Measurements from ENCODE around the gene ARHGAP6.

ARHGAP6 gene

DNA sequence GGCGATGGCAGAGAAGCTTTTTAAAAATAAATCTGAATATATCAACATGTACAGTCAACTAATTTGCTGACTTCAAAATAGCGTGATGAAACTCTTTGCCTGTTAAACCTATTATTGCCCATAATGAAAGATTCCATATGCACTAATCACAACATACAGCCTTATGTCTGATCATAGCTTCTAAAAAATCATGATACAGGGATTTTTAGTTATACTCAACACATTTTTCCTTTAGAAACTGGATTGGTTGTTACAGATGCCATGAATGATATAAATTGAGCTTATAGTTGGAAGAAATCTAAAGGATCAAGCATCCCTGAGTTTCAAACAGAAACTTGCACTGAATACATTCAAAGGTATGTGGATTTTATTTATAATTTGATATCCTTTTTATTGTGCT lies 372.6 kb downstream of the ARHGAP6 start, which contains the start of gene AMELX:
Gene AMELX, plus strand, starts transcription at position 301 of the 400 bp plus-strand sequence. CDS start 1,376 bp downstream, outside the sequence.
- TF ChIP-seq ZFP30 (CRISPR knock-in tag; IDR thresholded peaks at IDR 0.05) (no peak), PPARA (CRISPR knock-in tag; IDR thresholded peaks at IDR 0.05; ENCODE audit: borderline replicate concordance) (no peak), OSR1 (CRISPR knock-in tag; IDR thresholded peaks at IDR 0.05) (no peak), TOX (CRISPR knock-in tag; IDR thresholded peaks at IDR 0.05; ENCODE audit: borderline replicate concordance) (no peak), ZNF70 (CRISPR knock-in tag; IDR thresholded peaks at IDR 0.05) (no peak)
- ATAC-seq: no peak

DNA sequence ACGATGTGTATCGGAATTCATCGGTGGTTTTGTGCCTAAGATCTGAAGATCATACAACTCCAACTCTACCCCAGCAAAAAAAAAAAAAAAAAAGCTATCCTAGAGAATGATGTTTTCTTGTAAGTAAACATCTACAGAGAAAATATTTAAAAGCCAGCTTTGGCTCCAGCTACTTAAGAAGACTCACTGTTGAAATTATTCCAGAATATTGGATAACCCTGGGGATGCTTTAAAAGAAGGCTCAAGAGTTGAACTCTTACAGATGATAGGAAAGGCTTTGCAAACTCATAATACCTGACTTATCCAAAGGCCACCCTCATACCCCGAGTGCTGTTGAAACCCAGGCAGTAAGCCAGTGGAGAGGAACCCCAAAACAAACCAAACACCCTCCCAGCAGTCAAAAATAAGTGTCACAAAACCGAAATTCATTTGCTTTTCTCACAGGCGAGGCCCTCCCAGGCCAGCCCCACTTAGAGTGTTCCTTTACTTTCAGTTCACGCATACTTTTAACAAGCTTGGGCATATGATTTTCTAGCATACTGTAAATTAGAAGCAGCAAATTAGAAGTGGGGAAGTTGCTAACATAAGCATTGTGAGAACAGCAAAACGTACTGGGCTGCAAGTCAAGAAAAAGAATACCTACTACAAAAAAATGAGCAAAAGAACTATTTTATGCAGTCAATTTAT lies 375.2 kb downstream of the ARHGAP6 start:
- no peak for ATAC-seq
- TF ChIP-seq, protein P1, sequence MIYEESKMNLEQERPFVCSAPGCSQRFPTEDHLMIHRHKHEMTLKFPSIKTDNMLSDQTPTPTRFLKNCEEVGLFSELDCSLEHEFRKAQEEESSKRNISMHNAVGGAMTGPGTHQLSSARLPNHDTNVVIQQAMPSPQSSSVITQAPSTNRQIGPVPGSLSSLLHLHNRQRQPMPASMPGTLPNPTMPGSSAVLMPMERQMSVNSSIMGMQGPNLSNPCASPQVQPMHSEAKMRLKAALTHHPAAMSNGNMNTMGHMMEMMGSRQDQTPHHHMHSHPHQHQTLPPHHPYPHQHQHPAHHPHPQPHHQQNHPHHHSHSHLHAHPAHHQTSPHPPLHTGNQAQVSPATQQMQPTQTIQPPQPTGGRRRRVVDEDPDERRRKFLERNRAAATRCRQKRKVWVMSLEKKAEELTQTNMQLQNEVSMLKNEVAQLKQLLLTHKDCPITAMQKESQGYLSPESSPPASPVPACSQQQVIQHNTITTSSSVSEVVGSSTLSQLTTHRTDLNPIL (CRISPR knock-in tag; IDR thresholded peaks at IDR 0.05; ENCODE audit: low read depth): no peak
- TF ChIP-seq SNAI2 (CRISPR knock-in tag; IDR thresholded peaks at IDR 0.05): no peak
- TF ChIP-seq ZFP3 (CRISPR knock-in tag; IDR thresholded peaks at IDR 0.05): no peak
- no peak for TF ChIP-seq ISL1 (CRISPR knock-in tag; IDR thresholded peaks at IDR 0.05)
- no peak for TF ChIP-seq ZNF70 (CRISPR knock-in tag; IDR thresholded peaks at IDR 0.05)
- TF ChIP-seq, protein P2, sequence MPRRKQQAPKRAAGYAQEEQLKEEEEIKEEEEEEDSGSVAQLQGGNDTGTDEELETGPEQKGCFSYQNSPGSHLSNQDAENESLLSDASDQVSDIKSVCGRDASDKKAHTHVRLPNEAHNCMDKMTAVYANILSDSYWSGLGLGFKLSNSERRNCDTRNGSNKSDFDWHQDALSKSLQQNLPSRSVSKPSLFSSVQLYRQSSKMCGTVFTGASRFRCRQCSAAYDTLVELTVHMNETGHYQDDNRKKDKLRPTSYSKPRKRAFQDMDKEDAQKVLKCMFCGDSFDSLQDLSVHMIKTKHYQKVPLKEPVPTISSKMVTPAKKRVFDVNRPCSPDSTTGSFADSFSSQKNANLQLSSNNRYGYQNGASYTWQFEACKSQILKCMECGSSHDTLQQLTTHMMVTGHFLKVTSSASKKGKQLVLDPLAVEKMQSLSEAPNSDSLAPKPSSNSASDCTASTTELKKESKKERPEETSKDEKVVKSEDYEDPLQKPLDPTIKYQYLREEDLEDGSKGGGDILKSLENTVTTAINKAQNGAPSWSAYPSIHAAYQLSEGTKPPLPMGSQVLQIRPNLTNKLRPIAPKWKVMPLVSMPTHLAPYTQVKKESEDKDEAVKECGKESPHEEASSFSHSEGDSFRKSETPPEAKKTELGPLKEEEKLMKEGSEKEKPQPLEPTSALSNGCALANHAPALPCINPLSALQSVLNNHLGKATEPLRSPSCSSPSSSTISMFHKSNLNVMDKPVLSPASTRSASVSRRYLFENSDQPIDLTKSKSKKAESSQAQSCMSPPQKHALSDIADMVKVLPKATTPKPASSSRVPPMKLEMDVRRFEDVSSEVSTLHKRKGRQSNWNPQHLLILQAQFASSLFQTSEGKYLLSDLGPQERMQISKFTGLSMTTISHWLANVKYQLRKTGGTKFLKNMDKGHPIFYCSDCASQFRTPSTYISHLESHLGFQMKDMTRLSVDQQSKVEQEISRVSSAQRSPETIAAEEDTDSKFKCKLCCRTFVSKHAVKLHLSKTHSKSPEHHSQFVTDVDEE (CRISPR knock-in tag; IDR thresholded peaks at IDR 0.05): no peak
- no peak for TF ChIP-seq OSR1 (CRISPR knock-in tag; IDR thresholded peaks at IDR 0.05)
- TF ChIP-seq, protein P3, sequence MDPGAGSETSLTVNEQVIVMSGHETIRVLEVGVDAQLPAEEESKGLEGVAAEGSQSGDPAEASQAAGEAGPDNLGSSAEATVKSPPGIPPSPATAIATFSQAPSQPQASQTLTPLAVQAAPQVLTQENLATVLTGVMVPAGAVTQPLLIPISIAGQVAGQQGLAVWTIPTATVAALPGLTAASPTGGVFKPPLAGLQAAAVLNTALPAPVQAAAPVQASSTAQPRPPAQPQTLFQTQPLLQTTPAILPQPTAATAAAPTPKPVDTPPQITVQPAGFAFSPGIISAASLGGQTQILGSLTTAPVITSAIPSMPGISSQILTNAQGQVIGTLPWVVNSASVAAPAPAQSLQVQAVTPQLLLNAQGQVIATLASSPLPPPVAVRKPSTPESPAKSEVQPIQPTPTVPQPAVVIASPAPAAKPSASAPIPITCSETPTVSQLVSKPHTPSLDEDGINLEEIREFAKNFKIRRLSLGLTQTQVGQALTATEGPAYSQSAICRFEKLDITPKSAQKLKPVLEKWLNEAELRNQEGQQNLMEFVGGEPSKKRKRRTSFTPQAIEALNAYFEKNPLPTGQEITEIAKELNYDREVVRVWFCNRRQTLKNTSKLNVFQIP (CRISPR knock-in tag; IDR thresholded peaks at IDR 0.05; ENCODE audit: borderline replicate concordance, low read depth): no peak
- TF ChIP-seq CSDC2 (CRISPR knock-in tag; IDR thresholded peaks at IDR 0.05): no peak
- no peak for TF ChIP-seq ESRRG (CRISPR knock-in tag; IDR thresholded peaks at IDR 0.05)
- TF ChIP-seq, protein P4, sequence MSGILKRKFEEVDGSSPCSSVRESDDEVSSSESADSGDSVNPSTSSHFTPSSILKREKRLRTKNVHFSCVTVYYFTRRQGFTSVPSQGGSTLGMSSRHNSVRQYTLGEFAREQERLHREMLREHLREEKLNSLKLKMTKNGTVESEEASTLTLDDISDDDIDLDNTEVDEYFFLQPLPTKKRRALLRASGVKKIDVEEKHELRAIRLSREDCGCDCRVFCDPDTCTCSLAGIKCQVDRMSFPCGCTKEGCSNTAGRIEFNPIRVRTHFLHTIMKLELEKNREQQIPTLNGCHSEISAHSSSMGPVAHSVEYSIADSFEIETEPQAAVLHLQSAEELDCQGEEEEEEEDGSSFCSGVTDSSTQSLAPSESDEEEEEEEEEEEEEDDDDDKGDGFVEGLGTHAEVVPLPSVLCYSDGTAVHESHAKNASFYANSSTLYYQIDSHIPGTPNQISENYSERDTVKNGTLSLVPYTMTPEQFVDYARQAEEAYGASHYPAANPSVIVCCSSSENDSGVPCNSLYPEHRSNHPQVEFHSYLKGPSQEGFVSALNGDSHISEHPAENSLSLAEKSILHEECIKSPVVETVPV (CRISPR knock-in tag; IDR thresholded peaks at IDR 0.05): no peak
- no peak for TF ChIP-seq TOX (CRISPR knock-in tag; IDR thresholded peaks at IDR 0.05; ENCODE audit: borderline replicate concordance)
- TF ChIP-seq ZNF8 (CRISPR knock-in tag; IDR thresholded peaks at IDR 0.05): no peak

DNA sequence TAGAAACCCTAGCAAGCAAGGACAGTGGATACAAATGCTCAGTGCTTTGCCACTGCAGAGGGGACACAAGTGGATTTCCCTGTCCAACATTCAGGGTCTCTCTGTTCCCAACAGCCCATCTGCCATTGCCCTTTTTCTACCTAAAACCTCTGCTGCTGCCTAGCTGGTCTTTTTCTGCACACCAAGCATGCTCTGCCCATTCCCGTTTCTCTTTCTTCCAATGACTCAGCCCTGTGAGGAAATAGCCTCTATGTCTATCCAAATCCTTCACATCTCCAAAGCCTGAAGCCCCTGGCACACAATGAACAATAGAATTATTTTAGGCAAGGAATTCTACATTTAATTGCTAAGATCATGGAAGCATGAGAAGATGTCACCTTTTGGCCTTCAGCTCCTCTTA lies 378.2 kb downstream of the ARHGAP6 start:
- ATAC-seq: no peak
- no peak for TF ChIP-seq ESRRG (CRISPR knock-in tag; IDR thresholded peaks at IDR 0.05)
- no peak for TF ChIP-seq CSDC2 (CRISPR knock-in tag; IDR thresholded peaks at IDR 0.05)
- TF ChIP-seq BACH2 (CRISPR knock-in tag; IDR thresholded peaks at IDR 0.05; ENCODE audit: borderline replicate concordance): no peak
- no peak for TF ChIP-seq TCF4 (CRISPR knock-in tag; IDR thresholded peaks at IDR 0.05; ENCODE audit: borderline replicate concordance)
- no peak for TF ChIP-seq ISL1 (CRISPR knock-in tag; IDR thresholded peaks at IDR 0.05)
- TF ChIP-seq SNAI2 (CRISPR knock-in tag; IDR thresholded peaks at IDR 0.05): no peak
- no peak for TF ChIP-seq GLIS3 (CRISPR knock-in tag; IDR thresholded peaks at IDR 0.05)
- TF ChIP-seq ZC3H10 (CRISPR knock-in tag; IDR thresholded peaks at IDR 0.05): no peak
- TF ChIP-seq OSR1 (CRISPR knock-in tag; IDR thresholded peaks at IDR 0.05): no peak
- TF ChIP-seq, protein P3 (CRISPR knock-in tag; IDR thresholded peaks at IDR 0.05; ENCODE audit: borderline replicate concordance, low read depth): no peak
- TF ChIP-seq, protein P2 (CRISPR knock-in tag; IDR thresholded peaks at IDR 0.05): no peak
- TF ChIP-seq, protein P5, sequence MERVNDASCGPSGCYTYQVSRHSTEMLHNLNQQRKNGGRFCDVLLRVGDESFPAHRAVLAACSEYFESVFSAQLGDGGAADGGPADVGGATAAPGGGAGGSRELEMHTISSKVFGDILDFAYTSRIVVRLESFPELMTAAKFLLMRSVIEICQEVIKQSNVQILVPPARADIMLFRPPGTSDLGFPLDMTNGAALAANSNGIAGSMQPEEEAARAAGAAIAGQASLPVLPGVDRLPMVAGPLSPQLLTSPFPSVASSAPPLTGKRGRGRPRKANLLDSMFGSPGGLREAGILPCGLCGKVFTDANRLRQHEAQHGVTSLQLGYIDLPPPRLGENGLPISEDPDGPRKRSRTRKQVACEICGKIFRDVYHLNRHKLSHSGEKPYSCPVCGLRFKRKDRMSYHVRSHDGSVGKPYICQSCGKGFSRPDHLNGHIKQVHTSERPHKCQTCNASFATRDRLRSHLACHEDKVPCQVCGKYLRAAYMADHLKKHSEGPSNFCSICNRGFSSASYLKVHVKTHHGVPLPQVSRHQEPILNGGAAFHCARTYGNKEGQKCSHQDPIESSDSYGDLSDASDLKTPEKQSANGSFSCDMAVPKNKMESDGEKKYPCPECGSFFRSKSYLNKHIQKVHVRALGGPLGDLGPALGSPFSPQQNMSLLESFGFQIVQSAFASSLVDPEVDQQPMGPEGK (CRISPR knock-in tag; IDR thresholded peaks at IDR 0.05; ENCODE audit: borderline replicate concordance): no peak
- TF ChIP-seq ZNF565 (CRISPR knock-in tag; conservative IDR thresholded peaks at IDR 0.05; ENCODE audit: low read depth): no peak
- no peak for TF ChIP-seq TOX (CRISPR knock-in tag; IDR thresholded peaks at IDR 0.05; ENCODE audit: borderline replicate concordance)
- TF ChIP-seq PPARA (CRISPR knock-in tag; IDR thresholded peaks at IDR 0.05; ENCODE audit: borderline replicate concordance): no peak
- no peak for TF ChIP-seq RARB (CRISPR knock-in tag; IDR thresholded peaks at IDR 0.05)
